ENCODE results near the gene SMURF2. TPM values are rescaled to one million over a fixed set of nuclear protein-coding genes. Genes with fewer than 3 reads are reported as not detected.
A peak's percentile ranks its signal among the peaks of the same experiment; 100 is the strongest.

The SMURF2 gene
- total and polyA plus RNA-seq, 10 of the 15 experiments (the other 5 are each of a cell fraction or from before 2014, with no cell fraction given) = 2.8 to 13.4 (median 7.5) TPM

DNA sequence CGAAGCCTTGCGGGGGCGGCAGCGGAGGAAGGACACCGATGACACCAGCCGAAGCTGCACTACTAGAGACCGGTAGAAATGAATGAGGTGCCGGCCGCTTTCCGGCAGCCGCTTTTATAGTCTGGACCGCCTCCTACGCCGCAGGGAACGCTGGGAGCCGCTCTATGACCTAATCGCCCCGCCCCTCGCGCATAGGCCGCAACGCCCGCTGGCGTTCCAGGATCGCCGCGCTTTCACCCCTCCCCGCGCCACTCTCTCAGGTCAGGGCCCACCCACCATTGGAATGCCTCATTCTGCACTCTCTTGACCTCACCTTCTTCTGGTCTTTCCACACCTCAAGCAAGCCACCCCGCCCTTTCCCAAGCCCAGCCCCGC is 155.9 kb downstream of the SMURF2 start, which contains the start of gene DDX5 (continued):
- TF ChIP-seq, protein P1, sequence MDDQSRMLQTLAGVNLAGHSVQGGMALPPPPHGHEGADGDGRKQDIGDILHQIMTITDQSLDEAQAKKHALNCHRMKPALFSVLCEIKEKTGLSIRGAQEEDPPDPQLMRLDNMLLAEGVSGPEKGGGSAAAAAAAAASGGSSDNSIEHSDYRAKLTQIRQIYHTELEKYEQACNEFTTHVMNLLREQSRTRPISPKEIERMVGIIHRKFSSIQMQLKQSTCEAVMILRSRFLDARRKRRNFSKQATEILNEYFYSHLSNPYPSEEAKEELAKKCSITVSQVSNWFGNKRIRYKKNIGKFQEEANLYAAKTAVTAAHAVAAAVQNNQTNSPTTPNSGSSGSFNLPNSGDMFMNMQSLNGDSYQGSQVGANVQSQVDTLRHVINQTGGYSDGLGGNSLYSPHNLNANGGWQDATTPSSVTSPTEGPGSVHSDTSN (IDR thresholded peaks at IDR 0.05; ENCODE audit: insufficient replicate concordance, low read depth, low read length) = peak; percentile 24
- TF ChIP-seq CREM (IDR thresholded peaks at IDR 0.05; ENCODE audit: low read depth) (peak; percentile 46; the same call in 1 of the 2 replicates), YY1 (IDR thresholded peaks at IDR 0.05; ENCODE audit: low read depth, low read length) (peak; percentile 86), TCF3 (IDR thresholded peaks at IDR 0.05; ENCODE audit: borderline replicate concordance, insufficient read depth, low read depth, low read length) (peak; percentile 90; the same call in 1 of the 2 replicates)

DNA sequence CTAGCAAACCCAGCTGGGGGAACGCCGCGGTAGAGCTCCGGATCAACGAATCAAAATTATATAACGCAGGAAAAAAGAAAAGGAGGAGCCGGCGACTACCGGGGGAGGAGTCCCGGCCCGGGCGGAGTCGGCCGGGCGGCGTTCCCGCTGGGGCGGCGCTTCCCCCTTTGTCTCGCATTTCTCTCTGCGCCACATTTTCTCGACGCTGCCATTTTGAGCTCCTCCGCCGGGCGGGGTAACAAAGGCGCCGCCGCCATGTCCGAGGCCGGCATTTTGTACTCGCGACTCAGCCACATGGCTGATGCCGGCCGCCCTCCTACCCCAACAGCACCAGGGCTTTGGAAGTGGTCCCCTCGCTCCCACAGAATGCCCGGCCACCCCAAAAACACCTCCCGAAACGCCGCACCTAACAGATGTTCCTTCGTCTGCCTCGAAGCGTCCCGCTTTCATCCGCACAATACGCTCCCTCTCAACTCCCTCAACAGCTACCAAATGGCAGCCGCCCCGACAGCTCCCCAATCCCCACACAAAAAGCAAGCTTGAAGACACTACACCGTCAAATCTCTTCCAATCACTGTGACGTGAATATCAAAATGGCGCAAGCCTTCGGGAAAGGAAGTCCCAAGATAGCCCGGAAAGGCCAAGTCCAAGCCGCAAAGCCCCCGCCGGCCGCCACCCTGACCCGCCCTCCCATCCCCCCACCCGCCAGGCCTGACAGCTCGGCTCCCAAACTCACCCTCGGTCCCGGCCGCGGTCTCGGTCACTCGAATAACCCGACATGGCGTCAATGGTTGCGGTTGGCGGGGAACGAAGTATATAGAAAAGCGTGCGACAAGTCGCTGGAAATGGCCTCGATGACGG is 156.5 kb downstream of the SMURF2 start:
- Histone ChIP-seq H3K36me3 (ENCODE audit: control insufficient read depth in 2 of 2, insufficient read depth in 2 of 2, low read length in 1 of 2) (peaks cover 10 to 41% of the 10 kb centered on the region in 2 experiments), H3K4me1 (ENCODE audit: control insufficient read depth, insufficient read depth, low read length) (peaks cover 7% of the 10 kb centered on the region; the same call in 1 of the 2 replicates), H3K4me2 (ENCODE audit: control insufficient read depth, insufficient read depth) (peak overlapping the region; percentile 66), H3K4me3 (peak overlapping the region; percentile 100), H3K27ac (ENCODE audit: control insufficient read depth, insufficient read depth) (peak overlapping the region; percentile 100), H3K9me3 (replicated peaks; ENCODE audit: control insufficient read depth, insufficient read depth, low read length) (no peaks in the 10 kb centered on the region), H3K79me2 (ENCODE audit: control insufficient read depth, insufficient read depth, low read length) (peaks cover 82% of the 10 kb centered on the region), H4K20me1 (ENCODE audit: control insufficient read depth, insufficient read depth) (peaks cover 10% of the 10 kb centered on the region), H2AFZ (ENCODE audit: control insufficient read depth, low read depth, low read length) (no peak overlapping the region), H3K9ac (ENCODE audit: control insufficient read depth, insufficient read depth, low read length) (peak overlapping the region; percentile 100), H3K27me3 (replicated peaks in 1 of 2; ENCODE audit: control insufficient read depth in 2 of 2, insufficient read depth in 2 of 2, low read length in 1 of 2) (no peaks in the 10 kb centered on the region)
- ChIA-PET CTCF (interaction anchor here (0.8 to 17.7 kb wide), 8 partner anchors 7 to 128 kb away, joined by 3 to 350 read pairs (median 4); partner anchors contain the start of gene POLG2), RAD21 (ENCODE audit: unreplicated experiment) (interaction anchor here (1.0 to 2.6 kb wide), 10 partner anchors 9 to 143 kb away, joined by 3 to 11 read pairs (median 4); partner anchors contain the start of gene POLG2), SMC1A (ENCODE audit: uncharacterized antibody, unreplicated experiment) (interaction anchor here (0.9 to 2.9 kb wide), 11 partner anchors 8 to 187 kb away, joined by 3 to 25 read pairs (median 4); partner anchors contain the start of gene POLG2), POLR2A (interaction anchor here (0.7 to 3.0 kb wide), 15 partner anchors 9 to 1497 kb away, joined by 3 to 64 read pairs (median 4); partner anchors contain the start of genes MAP3K3 and POLG2)
- FAIRE-seq (no peak), DNase-seq (ENCODE audit: low read depth, low spot score) (no peak), ATAC-seq (peak; percentile 66)
- no TSS peak for BruUV-seq (replicated peaks)
- in situ Hi-C loops (cut with MboI) (loop anchor here (10.0 kb wide), 2 partner anchors 139 to 661 kb away; partner anchors contain the start of gene SMARCD2), intact Hi-C loops (cut with micrococcal nuclease; ENCODE audit: unreplicated experiment) (loop anchor here (1.0 to 2.0 kb wide), 2 partner anchors 8 to 143 kb away; partner anchors contain the start of gene POLG2)
- WGBS (ENCODE audit: insufficient coverage, insufficient replicate concordance, low lambda C conversion rate, missing lambda C conversion rate) = under 1% methylated on average over 56 of the region's 76 CpGs
- TF ChIP-seq NR2C2 (IDR thresholded peaks at IDR 0.05; ENCODE audit: borderline replicate concordance, control insufficient read depth, insufficient read length, low read depth) (no peak), TBL1XR1 (IDR thresholded peaks at IDR 0.05; ENCODE audit: low read depth, low read length) (no peak), HDAC6 (IDR thresholded peaks at IDR 0.05; ENCODE audit: unreplicated experiment) (peak; percentile 35), TAF1 (IDR thresholded peaks at IDR 0.05; ENCODE audit: borderline replicate concordance, low read depth, low read length) (peak; percentile 92), CBX3 (IDR thresholded peaks at IDR 0.05; ENCODE audit: borderline replicate concordance, low read depth) (no peak), WRNIP1 (IDR thresholded peaks at IDR 0.05; ENCODE audit: borderline replicate concordance, low read depth, low read length) (peak; percentile 64; the same call in 1 of the 2 replicates), HDGF (IDR thresholded peaks at IDR 0.05) (peak; percentile 70), TCF7 (IDR thresholded peaks at IDR 0.05; ENCODE audit: borderline replicate concordance) (no peak)
- TF ChIP-seq, protein P2, sequence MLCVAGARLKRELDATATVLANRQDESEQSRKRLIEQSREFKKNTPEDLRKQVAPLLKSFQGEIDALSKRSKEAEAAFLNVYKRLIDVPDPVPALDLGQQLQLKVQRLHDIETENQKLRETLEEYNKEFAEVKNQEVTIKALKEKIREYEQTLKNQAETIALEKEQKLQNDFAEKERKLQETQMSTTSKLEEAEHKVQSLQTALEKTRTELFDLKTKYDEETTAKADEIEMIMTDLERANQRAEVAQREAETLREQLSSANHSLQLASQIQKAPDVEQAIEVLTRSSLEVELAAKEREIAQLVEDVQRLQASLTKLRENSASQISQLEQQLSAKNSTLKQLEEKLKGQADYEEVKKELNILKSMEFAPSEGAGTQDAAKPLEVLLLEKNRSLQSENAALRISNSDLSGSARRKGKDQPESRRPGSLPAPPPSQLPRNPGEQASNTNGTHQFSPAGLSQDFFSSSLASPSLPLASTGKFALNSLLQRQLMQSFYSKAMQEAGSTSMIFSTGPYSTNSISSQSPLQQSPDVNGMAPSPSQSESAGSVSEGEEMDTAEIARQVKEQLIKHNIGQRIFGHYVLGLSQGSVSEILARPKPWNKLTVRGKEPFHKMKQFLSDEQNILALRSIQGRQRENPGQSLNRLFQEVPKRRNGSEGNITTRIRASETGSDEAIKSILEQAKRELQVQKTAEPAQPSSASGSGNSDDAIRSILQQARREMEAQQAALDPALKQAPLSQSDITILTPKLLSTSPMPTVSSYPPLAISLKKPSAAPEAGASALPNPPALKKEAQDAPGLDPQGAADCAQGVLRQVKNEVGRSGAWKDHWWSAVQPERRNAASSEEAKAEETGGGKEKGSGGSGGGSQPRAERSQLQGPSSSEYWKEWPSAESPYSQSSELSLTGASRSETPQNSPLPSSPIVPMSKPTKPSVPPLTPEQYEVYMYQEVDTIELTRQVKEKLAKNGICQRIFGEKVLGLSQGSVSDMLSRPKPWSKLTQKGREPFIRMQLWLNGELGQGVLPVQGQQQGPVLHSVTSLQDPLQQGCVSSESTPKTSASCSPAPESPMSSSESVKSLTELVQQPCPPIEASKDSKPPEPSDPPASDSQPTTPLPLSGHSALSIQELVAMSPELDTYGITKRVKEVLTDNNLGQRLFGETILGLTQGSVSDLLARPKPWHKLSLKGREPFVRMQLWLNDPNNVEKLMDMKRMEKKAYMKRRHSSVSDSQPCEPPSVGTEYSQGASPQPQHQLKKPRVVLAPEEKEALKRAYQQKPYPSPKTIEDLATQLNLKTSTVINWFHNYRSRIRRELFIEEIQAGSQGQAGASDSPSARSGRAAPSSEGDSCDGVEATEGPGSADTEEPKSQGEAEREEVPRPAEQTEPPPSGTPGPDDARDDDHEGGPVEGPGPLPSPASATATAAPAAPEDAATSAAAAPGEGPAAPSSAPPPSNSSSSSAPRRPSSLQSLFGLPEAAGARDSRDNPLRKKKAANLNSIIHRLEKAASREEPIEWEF (IDR thresholded peaks at IDR 0.05; ENCODE audit: insufficient replicate concordance, low read depth, low read length) = no peak
